Activated CD4-positive, alpha-beta T cell treated with anti-CD3 and anti-CD28 coated beads, Interleukin-2, amount 50 U/mL, for 4 hours (primary cell): Measurements from ENCODE around the gene KRTAP10-4.
"Not testable (repeated sequence)": the region's sequence is repeated elsewhere in the genome, so short reads cannot be mapped to it uniquely, and the experiment has no call there.

ENCODE experiments used
- DNase-seq, 2 experiments: peaks; one replicate each; pipeline ENCODE4 v3.0.0-alpha.2; 2020

The KRTAP10-4 gene

GRCh38 chr21:44573630-44574456, at the start of gene KRTAP10-4:
TSS of gene KRTAP10-4 (plus strand) at chr21:44573729. CDS start at chr21:44573759, 30 bp downstream.
- DNase-seq: not testable (repeated sequence)

- DNase-seq: no peak
These were observed 48.8 kb upstream of the KRTAP10-4 start for GRCh38 chr21:44524414-44525371.

- DNase-seq: no peak
These were observed 48.0 kb upstream of the KRTAP10-4 start for GRCh38 chr21:44525391-44526095.

GRCh38 chr21:44526096-44526997, 47.2 kb upstream of the KRTAP10-4 start:
- no peak for DNase-seq

GRCh38 chr21:44527156-44527982, 46.2 kb upstream of the KRTAP10-4 start:
- no peak for DNase-seq

- DNase-seq: no peak
These were observed 45.4 kb upstream of the KRTAP10-4 start for GRCh38 chr21:44527983-44528633.

GRCh38 chr21:44528634-44528995, 44.9 kb upstream of the KRTAP10-4 start:
- no peak for DNase-seq

GRCh38 chr21:44529011-44529421, 44.5 kb upstream of the KRTAP10-4 start:
- no peak for DNase-seq

- no peak for DNase-seq
These were observed 43.9 kb upstream of the KRTAP10-4 start for GRCh38 chr21:44529503-44530125.

- no peak for DNase-seq
These were observed 43.2 kb upstream of the KRTAP10-4 start for GRCh38 chr21:44530221-44530902.

GRCh38 chr21:44530903-44531605, 42.5 kb upstream of the KRTAP10-4 start:
- no peak for DNase-seq

GRCh38 chr21:44531606-44532564, 41.6 kb upstream of the KRTAP10-4 start:
- DNase-seq: no peak

- DNase-seq: no peak
These were observed 40.8 kb upstream of the KRTAP10-4 start for GRCh38 chr21:44532712-44533111.

- no peak for DNase-seq
These were observed 40.2 kb upstream of the KRTAP10-4 start for GRCh38 chr21:44533121-44533890.

GRCh38 chr21:44533891-44534627, 39.5 kb upstream of the KRTAP10-4 start:
- DNase-seq: no peak

GRCh38 chr21:44534688-44535087, 38.8 kb upstream of the KRTAP10-4 start:
- DNase-seq: no peak
